ENCODE results near the gene SLC12A6.

DNA sequence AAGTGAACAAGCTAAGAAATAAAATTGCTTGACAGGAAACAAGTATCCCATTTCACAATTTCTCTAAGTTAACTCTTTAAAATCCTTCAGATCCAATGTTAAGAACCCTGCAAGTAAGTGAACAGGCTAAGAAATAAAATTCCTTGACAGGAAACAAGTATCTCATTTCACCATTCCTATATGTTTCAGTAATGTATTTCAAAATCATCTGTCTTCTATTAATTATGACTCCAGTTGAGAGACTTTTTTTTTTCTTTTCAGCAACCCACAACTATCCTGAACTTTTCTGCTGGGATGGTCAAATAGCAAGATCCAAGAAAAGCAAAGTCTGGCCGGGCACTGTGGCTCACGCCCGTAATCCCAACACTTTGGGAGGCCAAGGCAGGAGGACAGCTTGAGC, 2.4 kb upstream of the SLC12A6 start:
- TF ChIP-seq, protein P1, sequence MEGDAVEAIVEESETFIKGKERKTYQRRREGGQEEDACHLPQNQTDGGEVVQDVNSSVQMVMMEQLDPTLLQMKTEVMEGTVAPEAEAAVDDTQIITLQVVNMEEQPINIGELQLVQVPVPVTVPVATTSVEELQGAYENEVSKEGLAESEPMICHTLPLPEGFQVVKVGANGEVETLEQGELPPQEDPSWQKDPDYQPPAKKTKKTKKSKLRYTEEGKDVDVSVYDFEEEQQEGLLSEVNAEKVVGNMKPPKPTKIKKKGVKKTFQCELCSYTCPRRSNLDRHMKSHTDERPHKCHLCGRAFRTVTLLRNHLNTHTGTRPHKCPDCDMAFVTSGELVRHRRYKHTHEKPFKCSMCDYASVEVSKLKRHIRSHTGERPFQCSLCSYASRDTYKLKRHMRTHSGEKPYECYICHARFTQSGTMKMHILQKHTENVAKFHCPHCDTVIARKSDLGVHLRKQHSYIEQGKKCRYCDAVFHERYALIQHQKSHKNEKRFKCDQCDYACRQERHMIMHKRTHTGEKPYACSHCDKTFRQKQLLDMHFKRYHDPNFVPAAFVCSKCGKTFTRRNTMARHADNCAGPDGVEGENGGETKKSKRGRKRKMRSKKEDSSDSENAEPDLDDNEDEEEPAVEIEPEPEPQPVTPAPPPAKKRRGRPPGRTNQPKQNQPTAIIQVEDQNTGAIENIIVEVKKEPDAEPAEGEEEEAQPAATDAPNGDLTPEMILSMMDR (conservative IDR thresholded peaks at IDR 0.05): no peak
- no peak for TF ChIP-seq ZFX (IDR thresholded peaks at IDR 0.05)

Data from C4-2B (cell line).